Neutrophil (primary cell): ENCODE measurements around the gene KCNK3.

Experiments used
- H3K27ac ChIP-seq: fragments of 200-600 bp; sonication (generic); 2 replicates; pipeline ENCODE4 v1.5.1; 2016; ENCODE audit warnings: mild to moderate bottlenecking, moderate library complexity
- H3K27me3 ChIP-seq: fragments of 200-600 bp; sonication (generic); 2 replicates; pipeline ENCODE4 v1.6.0; 2016; ENCODE audit warnings: mild to moderate bottlenecking
- H3K36me3 ChIP-seq: fragments of 200-600 bp; sonication (generic); 2 replicates; pipeline ENCODE4 v1.5.1; 2017
- H3K4me1 ChIP-seq, 2 experiments: fragments of 200-600 bp in 1 of 2; sonication (generic) in 1 of 2; 1 replicate in 1 of 2; 2 replicates in 1 of 2; pipeline versions ENCODE4 v1.5.1 to v1.6.1; 2013 to 2016; ENCODE audit warnings: low read depth in 1 of 2, low read length in 1 of 2, mild to moderate bottlenecking in 1 of 2, moderate library complexity in 1 of 2; ENCODE audit not compliant: control insufficient read depth in 1 of 2, insufficient read depth in 1 of 2
- H3K4me3 ChIP-seq, 2 experiments: fragments of 200-600 bp in 1 of 2; sonication (generic) in 1 of 2; 1 replicate in 1 of 2; 2 replicates in 1 of 2; pipeline ENCODE4 v1.5.1; 2013 to 2016; ENCODE audit warnings: low read depth in 1 of 2, low read length in 1 of 2, mild to moderate bottlenecking in 1 of 2, moderate library complexity in 1 of 2
- H3K9me3 ChIP-seq: fragments of 200-600 bp; sonication (generic); 2 replicates; pipeline ENCODE4 v1.5.1; 2016
- TF ChIP-seq, protein P1 (sequence below): fragments of 200-600 bp; sonication (generic); IDR thresholded peaks from 2 replicates; pipeline ENCODE4 v1.5.1; 2016; ENCODE audit warnings: antibody characterized with exemption

The KCNK3 gene

GRCh38 chr2:26770986-26771586 is 78.6 kb downstream of the KCNK3 start:
- no peak overlapping the region for H3K4me3 ChIP-seq
- TF ChIP-seq, protein P1, sequence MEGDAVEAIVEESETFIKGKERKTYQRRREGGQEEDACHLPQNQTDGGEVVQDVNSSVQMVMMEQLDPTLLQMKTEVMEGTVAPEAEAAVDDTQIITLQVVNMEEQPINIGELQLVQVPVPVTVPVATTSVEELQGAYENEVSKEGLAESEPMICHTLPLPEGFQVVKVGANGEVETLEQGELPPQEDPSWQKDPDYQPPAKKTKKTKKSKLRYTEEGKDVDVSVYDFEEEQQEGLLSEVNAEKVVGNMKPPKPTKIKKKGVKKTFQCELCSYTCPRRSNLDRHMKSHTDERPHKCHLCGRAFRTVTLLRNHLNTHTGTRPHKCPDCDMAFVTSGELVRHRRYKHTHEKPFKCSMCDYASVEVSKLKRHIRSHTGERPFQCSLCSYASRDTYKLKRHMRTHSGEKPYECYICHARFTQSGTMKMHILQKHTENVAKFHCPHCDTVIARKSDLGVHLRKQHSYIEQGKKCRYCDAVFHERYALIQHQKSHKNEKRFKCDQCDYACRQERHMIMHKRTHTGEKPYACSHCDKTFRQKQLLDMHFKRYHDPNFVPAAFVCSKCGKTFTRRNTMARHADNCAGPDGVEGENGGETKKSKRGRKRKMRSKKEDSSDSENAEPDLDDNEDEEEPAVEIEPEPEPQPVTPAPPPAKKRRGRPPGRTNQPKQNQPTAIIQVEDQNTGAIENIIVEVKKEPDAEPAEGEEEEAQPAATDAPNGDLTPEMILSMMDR, result no peak
- H3K27ac ChIP-seq, result no peak overlapping the region
- H3K4me1 ChIP-seq, result peaks cover 35 to 39% of the 10 kb centered on the region in 2 experiments
- no peaks in the 10 kb centered on the region for H3K9me3 ChIP-seq
- H3K36me3 ChIP-seq, result peaks cover 23% of the 10 kb centered on the region
- H3K27me3 ChIP-seq, result no peaks in the 10 kb centered on the region

DNA sequence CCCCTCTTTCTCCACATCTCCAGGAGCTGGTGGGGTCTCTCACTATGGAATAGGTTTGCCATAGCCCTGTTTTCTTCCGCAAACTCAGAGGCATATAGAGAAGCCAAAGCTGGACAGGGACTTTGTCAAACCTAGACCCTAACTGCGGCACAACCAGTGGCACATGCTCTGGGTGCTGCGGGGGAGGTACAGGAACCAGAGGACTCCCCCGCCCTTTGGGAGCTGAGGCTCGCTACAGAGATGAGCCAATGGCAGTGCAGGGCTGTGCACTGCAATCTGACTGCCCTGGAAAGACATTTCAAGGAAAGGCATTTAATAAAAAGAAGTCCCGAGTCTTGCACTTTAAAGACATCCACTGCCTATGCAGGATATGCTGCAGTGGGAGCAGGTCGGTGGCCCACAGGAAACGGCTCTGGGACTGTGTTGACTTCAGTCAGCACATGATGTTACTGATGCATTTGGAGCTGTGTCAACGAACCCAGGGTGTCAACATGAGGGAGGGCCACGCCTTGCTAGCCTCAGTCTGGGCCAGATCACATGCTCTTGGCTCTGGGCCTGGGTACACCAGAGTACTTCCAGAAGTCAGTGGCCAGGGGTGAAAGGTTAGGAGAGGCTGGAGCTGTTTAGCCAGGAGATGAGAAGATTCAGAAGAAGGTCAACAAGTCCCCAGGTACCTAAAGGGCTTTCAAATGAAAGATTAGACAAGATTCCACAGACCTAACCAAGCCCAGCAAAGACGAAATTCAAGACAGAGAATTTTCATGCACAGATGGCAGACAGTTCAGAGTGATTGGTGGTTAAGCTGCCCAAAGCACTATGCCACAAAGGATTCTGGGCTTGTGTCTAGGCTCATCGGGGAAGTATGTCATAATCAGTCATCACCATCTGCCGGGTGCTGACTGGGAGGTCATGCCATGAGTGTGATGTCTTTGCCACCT is 79.8 kb downstream of the KCNK3 start:
- H3K36me3 ChIP-seq, result peaks cover 35% of the 10 kb centered on the region
- no peak overlapping the region for H3K27ac ChIP-seq
- H3K4me3 ChIP-seq, result no peak overlapping the region

GRCh38 chr2:26776195-26776800 is 83.8 kb downstream of the KCNK3 start:
- Histone ChIP-seq H3K4me3 (no peak overlapping the region), H3K9me3 (no peaks in the 10 kb centered on the region), H3K4me1 (peaks cover 36 to 39% of the 10 kb centered on the region in 2 experiments), H3K27ac (no peak overlapping the region), H3K27me3 (no peaks in the 10 kb centered on the region), H3K36me3 (peaks cover 57% of the 10 kb centered on the region)
- TF ChIP-seq, protein P1, result no peak

More for the DNA sequence above, 79.8 kb downstream of the KCNK3 start:
- Histone ChIP-seq H3K9me3 (no peaks in the 10 kb centered on the region), H3K4me1 (peaks cover 35 to 39% of the 10 kb centered on the region in 2 experiments), H3K27me3 (no peaks in the 10 kb centered on the region)
- TF ChIP-seq, protein P1, result no peak

- H3K36me3 ChIP-seq, result peaks cover 57% of the 10 kb centered on the region
- H3K4me3 ChIP-seq, result no peak overlapping the region
- H3K27me3 ChIP-seq, result no peaks in the 10 kb centered on the region
- TF ChIP-seq, protein P1, result no peak
- H3K4me1 ChIP-seq, result peaks cover 27 to 29% of the 10 kb centered on the region in 2 experiments
- H3K9me3 ChIP-seq, result no peaks in the 10 kb centered on the region
- no peak overlapping the region for H3K27ac ChIP-seq
These were observed 85.6 kb downstream of the KCNK3 start for GRCh38 chr2:26778098-26778497.

- no peaks in the 10 kb centered on the region for H3K9me3 ChIP-seq
- H3K27me3 ChIP-seq, result no peaks in the 10 kb centered on the region
- H3K4me1 ChIP-seq, result peaks cover 25 to 26% of the 10 kb centered on the region in 2 experiments
- H3K36me3 ChIP-seq, result peaks cover 57% of the 10 kb centered on the region
- TF ChIP-seq, protein P1, result no peak
- H3K27ac ChIP-seq, result no peak overlapping the region
- no peak overlapping the region for H3K4me3 ChIP-seq
These were observed 86.0 kb downstream of the KCNK3 start for GRCh38 chr2:26778507-26778906.
